HG02885 (cell line): ENCODE measurements around the gene MSMP.

Experiments
- ATAC-seq: cut with Tn5 transposase; IDR thresholded peaks from one replicate; pipeline ENCODE4 v1.9.1; 2021; ENCODE audit warnings: mild to moderate bottlenecking; ENCODE audit not compliant: unreplicated experiment, poor library complexity

MSMP gene

GRCh38 chr9:35746583-35746982 is 7.5 kb downstream of the MSMP start:
- ATAC-seq = no peak

- ATAC-seq = no peak
Measured at GRCh38 chr9:35745569-35745968, 8.5 kb downstream of the MSMP start.

GRCh38 chr9:35743880-35744518 is 10.1 kb downstream of the MSMP start:
- no peak for ATAC-seq

GRCh38 chr9:35743452-35743851 is 10.6 kb downstream of the MSMP start:
- ATAC-seq = no peak

- no peak for ATAC-seq
Measured at GRCh38 chr9:35741740-35742139, 12.3 kb downstream of the MSMP start.

GRCh38 chr9:35740243-35740642 is 13.8 kb downstream of the MSMP start:
- ATAC-seq = no peak

GRCh38 chr9:35738924-35739323 is 15.2 kb downstream of the MSMP start:
- ATAC-seq = no peak

GRCh38 chr9:35738186-35738585 is 15.9 kb downstream of the MSMP start:
- no peak for ATAC-seq

- ATAC-seq = no peak
Measured at GRCh38 chr9:35737143-35737542, 16.9 kb downstream of the MSMP start.

GRCh38 chr9:35736201-35736633 is 17.9 kb downstream of the MSMP start:
- ATAC-seq = peak; percentile 20

GRCh38 chr9:35734096-35734495 is 20.0 kb downstream of the MSMP start:
- ATAC-seq = no peak

GRCh38 chr9:35732800-35733541 is 21.1 kb downstream of the MSMP start:
- ATAC-seq = no peak

- ATAC-seq = peak; percentile 77
Measured at GRCh38 chr9:35732185-35732799, 21.8 kb downstream of the MSMP start, which contains the start of the genes CREB3 and TLN1. Gene CREB3, plus strand, starts transcription at chr9:35732666. Its CDS starts 107 bp downstream, at chr9:35732773. Gene TLN1, minus strand, starts transcription at chr9:35732195. Its CDS starts 6,501 bp downstream, at chr9:35725694.

- ATAC-seq = peak; percentile 0
Measured at GRCh38 chr9:35731415-35732184, 22.5 kb downstream of the MSMP start.

GRCh38 chr9:35730486-35730854 is 23.6 kb downstream of the MSMP start:
- no peak for ATAC-seq

GRCh38 chr9:35729700-35730485 is 24.2 kb downstream of the MSMP start:
- ATAC-seq = no peak

- ATAC-seq = no peak
Measured at GRCh38 chr9:35729101-35729500, 25.0 kb downstream of the MSMP start.

- ATAC-seq = no peak
Measured at GRCh38 chr9:35728041-35728971, 25.8 kb downstream of the MSMP start.

GRCh38 chr9:35727676-35728040 is 26.4 kb downstream of the MSMP start:
- no peak for ATAC-seq
